Ovary (tissue), 9 donors: ENCODE results near the gene FBXO34. TPM values are rescaled to one million over a fixed set of nuclear protein-coding genes. Genes with fewer than 3 reads are reported as not detected.

Experiments used
- DNase-seq, 5 donors: peaks; one replicate each; pipeline ENCODE4 v3.0.0-alpha.2; 2019 to 2020
- H3K27ac ChIP-seq, 2 donors: fragments of 200-600 bp; one replicate each; pipeline versions ENCODE4 v1.5.1 to v1.8.0; 2019 to 2022
- H3K27me3 ChIP-seq: fragments of 200-600 bp; one replicate; pipeline ENCODE4 v1.8.0; 2022
- H3K36me3 ChIP-seq: fragments of 200-600 bp; sonication (generic); one replicate; pipeline ENCODE4 v1.5.1; 2019
- H3K4me1 ChIP-seq: one replicate; pipeline ENCODE4 v1.8.1; 2013; ENCODE audit warnings: mild to moderate bottlenecking, moderate library complexity; ENCODE audit not compliant: insufficient read depth
- H3K4me3 ChIP-seq: fragments of 200-600 bp; sonication (generic); one replicate; pipeline ENCODE4 v1.5.1; 2017
- H3K9me3 ChIP-seq, 2 donors: fragments of 200-600 bp in 1 of 2; sonication (generic) in 1 of 2; one replicate each; pipeline versions ENCODE4 v1.5.1 to v1.8.1; 2013 to 2019; ENCODE audit warnings: mild to moderate bottlenecking in 1 of 2, moderate library complexity in 1 of 2
- CTCF ChIP-seq, 3 donors: fragments of 450-650 bp in 2 of 3; fragments of 200-600 bp in 1 of 3; IDR thresholded peaks; one replicate each; pipeline versions ENCODE4 v1.5.1 to v1.8.0; 2016 to 2022; ENCODE audit warnings: antibody characterized with exemption in 3 of 3, mild to moderate bottlenecking in 1 of 3
- EP300 ChIP-seq: sonication (generic); formaldehyde crosslinking; IDR thresholded peaks from one replicate; pipeline ENCODE4 v1.6.1; 2017; ENCODE audit warnings: antibody characterized with exemption
- POLR2A ChIP-seq: fragments of 450-650 bp; IDR thresholded peaks from one replicate; pipeline ENCODE4 v1.6.1; 2017; ENCODE audit warnings: antibody characterized with exemption, mild to moderate bottlenecking, moderate library complexity
- WGBS, 3 donors: extraction: QIAGEN DNeasy Blood & Tissue Kit in 1 of 3; methylation state at CpG; one replicate each; pipeline versions ENCODE4 v1.1.5 to v1.1.7; 2013 to 2017; 5-methylcytosine and 5-hydroxymethylcytosine counted together
- intact Hi-C, 4 donors: fragments of 100-400 bp; cut with DNase I; formaldehyde crosslinking; loops; one replicate each; pipeline versions ENCODE4 v1.11.0 to v1.15.1; 2022 to 2023
- polyA plus RNA-seq, 2 donors: library from polyadenylated mRNA; stranded (reverse); fragments of 200-250 nt in 1 of 2; fragments of 350-450 nt in 1 of 2; fragmentation: Illumina TruSeq in 1 of 2; extraction: RNeasy Lipid Tissue Mini Kit (QIAGEN cat#74804) in 1 of 2; gene quantifications; one replicate each; pipeline ENCODE4 v1.2.3, GENCODE V29; 2013 to 2014
- total RNA-seq, 7 donors: library from RNA; depleted of rRNA in 2 of 7; stranded (reverse); fragments of >200 nt in 2 of 7; fragmentation: NEBNext Ultra II Directional in 3 of 7; extraction: Animal tissue kit (Norgen Biotek cat#: 25700) in 3 of 7; gene quantifications; one replicate each; pipeline versions ENCODE4 v1.1.0 to v1.2.4, GENCODE V29; 2016 to 2023
- donor health status: DM: no; HTN: no; CAD: no; lungs with moderate emphysema.
- donor health status: DM: no; HTN: no; CAD: no.
- donor health status: Bipolar disorder and iron deficiency.
- donor health status: DM: yes; HTN: yes; CAD: no.
- donor health status: DM: no; HTN: no; CAD: no.
- donor health status: DM: yes; HTN: yes; CAD: no.

Gene FBXO34
- total and polyA plus RNA-seq, 9 donors = 11.4 to 29.8 (median 20.8) TPM

DNA sequence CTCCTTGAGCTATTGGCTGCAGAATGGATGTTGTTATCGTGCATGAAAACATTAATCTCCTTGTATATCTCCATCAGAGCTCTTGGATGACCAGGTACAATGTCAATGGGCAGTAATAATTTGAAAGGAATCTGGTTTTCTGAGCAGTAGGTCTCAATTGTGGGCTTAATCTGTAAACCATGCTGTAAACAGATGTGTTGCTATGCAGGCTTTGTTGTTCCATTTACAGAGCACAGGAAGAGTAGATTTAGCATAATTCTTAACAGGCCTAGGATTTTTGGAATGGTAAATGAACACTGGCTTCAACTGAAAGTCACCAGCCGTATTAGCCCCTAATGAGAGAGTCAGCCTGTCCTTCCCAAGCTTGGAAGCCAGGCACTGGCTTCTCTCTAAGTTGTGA, 90.0 kb downstream of the FBXO34 start:
- no peaks in the 10 kb centered on the region for H3K27me3 ChIP-seq
- TF ChIP-seq POLR2A = no peak
- no peak for TF ChIP-seq EP300
- TF ChIP-seq CTCF (IDR thresholded peaks at IDR 0.05) = no peak
- intact Hi-C loops = no loop called here
- no peak overlapping the region for H3K27ac ChIP-seq
- 83 to 95% (median 91%) methylated on average over 2 of the region's 2 CpGs for WGBS, 3 donors
- H3K4me3 ChIP-seq = no peak overlapping the region
- peaks cover 1% of the 10 kb centered on the region for H3K4me1 ChIP-seq
- no peak for DNase-seq
- no peaks in the 10 kb centered on the region for H3K36me3 ChIP-seq
- no peaks in the 10 kb centered on the region for H3K9me3 ChIP-seq

DNA sequence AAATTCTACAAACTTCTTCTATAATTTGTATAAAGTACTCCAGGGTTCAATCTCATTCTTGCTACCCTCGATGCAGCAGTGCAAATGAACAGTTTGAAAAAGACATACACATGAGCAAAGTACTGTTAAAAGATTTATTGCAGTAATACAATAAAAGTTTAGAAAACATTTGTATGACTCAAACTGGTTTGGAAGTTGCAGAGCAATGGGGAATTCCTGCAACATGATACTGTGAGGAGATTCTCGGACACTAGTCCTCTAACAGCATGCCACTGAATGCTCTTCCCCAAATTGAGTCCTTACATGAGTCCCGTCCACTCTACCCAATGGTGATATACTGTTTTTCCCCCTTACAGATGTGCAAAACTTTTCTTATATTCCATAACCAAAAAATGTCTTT, 95.0 kb downstream of the FBXO34 start:
- TF ChIP-seq CTCF (IDR thresholded peaks at IDR 0.05) = no peak
- no peak for TF ChIP-seq POLR2A
- TF ChIP-seq EP300 = no peak
- Histone ChIP-seq H3K9me3 (no peaks in the 10 kb centered on the region), H3K27me3 (no peaks in the 10 kb centered on the region), H3K27ac (no peak overlapping the region), H3K4me3 (no peak overlapping the region), H3K4me1 (peaks cover 1% of the 10 kb centered on the region), H3K36me3 (no peaks in the 10 kb centered on the region)
- WGBS, 3 donors = 13 to 17% (median 16%) methylated on average over 3 of the region's 3 CpGs
- intact Hi-C loops = no loop called here
- no peak for DNase-seq

- Histone ChIP-seq H3K4me3 (no peak overlapping the region), H3K4me1 (no peaks in the 10 kb centered on the region), H3K27me3 (no peaks in the 10 kb centered on the region), H3K27ac (no peak overlapping the region), H3K9me3 (no peaks in the 10 kb centered on the region), H3K36me3 (no peaks in the 10 kb centered on the region)
- 82 to 88% (median 84%) methylated on average over 11 of the region's 11 CpGs for WGBS, 3 donors
- no peak for DNase-seq
- intact Hi-C loops = loop anchor here in 1 of 4 donors (5.0 kb wide), 1 partner anchor 784 kb away; no protein-coding TSS in a partner anchor
- no peak for TF ChIP-seq EP300
Measured at GRCh38 chr14:55370883-55371455, 99.7 kb downstream of the FBXO34 start.

- no peak for DNase-seq
- TF ChIP-seq EP300 = no peak
- no peak for TF ChIP-seq CTCF (IDR thresholded peaks at IDR 0.05)
- no peak for TF ChIP-seq POLR2A
- Histone ChIP-seq H3K36me3 (no peaks in the 10 kb centered on the region), H3K4me3 (no peak overlapping the region), H3K4me1 (no peaks in the 10 kb centered on the region), H3K27ac (no peak overlapping the region), H3K27me3 (no peaks in the 10 kb centered on the region), H3K9me3 (no peaks in the 10 kb centered on the region)
- intact Hi-C loops = loop anchor here in 1 of 4 donors (5.0 kb wide), 1 partner anchor 785 kb away; no protein-coding TSS in a partner anchor
- WGBS, 3 donors = 95 to 100% (median 97%) methylated on average over 1 of the region's 1 CpG
Measured at GRCh38 chr14:55372423-55372822, 101.2 kb downstream of the FBXO34 start.

- Histone ChIP-seq H3K9me3 (no peaks in the 10 kb centered on the region), H3K27ac (no peak overlapping the region), H3K36me3 (no peaks in the 10 kb centered on the region), H3K4me3 (no peak overlapping the region), H3K4me1 (no peaks in the 10 kb centered on the region), H3K27me3 (no peaks in the 10 kb centered on the region)
- TF ChIP-seq CTCF (IDR thresholded peaks at IDR 0.05) (no peak), POLR2A (no peak), EP300 (no peak)
- intact Hi-C loops = loop anchor here in 1 of 4 donors (5.0 kb wide), 1 partner anchor 786 kb away; no protein-coding TSS in a partner anchor
- 89 to 94% (median 92%) methylated on average over 7 of the region's 7 CpGs for WGBS, 3 donors
- DNase-seq = no peak
Measured at GRCh38 chr14:55372825-55373224, 101.6 kb downstream of the FBXO34 start.
